GM19239 (cell line): Measurements from ENCODE around the gene TRIM51.
"Not testable (repeated sequence)": the region's sequence is repeated elsewhere in the genome, so short reads cannot be mapped to it uniquely, and the experiment has no call there.

Experiments used
- DNase-seq: peaks from one replicate; pipeline ENCODE4 v3.0.0; 2011; ENCODE audit warnings: low spot score; ENCODE audit not compliant: insufficient read length
- FAIRE-seq: peaks from 2 replicates; lab custom pipeline; 2011; peaks lifted over from hg19 to GRCh38; lab: Jason Lieb, UNC

The TRIM51 gene, protein sequence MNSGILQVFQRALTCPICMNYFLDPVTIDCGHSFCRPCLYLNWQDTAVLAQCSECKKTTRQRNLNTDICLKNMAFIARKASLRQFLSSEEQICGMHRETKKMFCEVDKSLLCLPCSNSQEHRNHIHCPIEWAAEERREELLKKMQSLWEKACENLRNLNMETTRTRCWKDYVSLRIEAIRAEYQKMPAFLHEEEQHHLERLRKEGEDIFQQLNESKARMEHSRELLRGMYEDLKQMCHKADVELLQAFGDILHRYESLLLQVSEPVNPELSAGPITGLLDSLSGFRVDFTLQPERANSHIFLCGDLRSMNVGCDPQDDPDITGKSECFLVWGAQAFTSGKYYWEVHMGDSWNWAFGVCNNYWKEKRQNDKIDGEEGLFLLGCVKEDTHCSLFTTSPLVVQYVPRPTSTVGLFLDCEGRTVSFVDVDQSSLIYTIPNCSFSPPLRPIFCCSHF

DNA sequence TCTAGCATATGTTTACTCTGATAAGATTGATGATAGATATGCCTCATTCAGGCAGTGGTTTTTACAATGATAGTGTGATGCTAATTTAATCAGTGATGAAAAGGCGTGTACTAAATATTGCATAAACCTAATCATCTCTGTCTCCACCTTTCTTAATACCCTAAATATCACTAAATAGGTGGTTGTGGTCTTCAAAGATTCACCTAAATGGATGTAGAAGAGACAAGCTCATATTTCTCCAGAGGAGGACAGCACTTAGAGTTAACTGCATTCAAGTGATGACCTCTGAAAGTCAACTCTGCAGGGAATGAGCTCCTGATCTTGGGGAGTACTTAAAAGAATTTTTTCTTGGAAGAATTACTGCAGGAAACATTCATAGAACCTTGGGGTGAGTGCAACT lies at the start of gene TRIM51:
Gene TRIM51 (plus strand): TSS at position 301 of the 400 bp plus-strand sequence. CDS start 2,132 bp downstream, outside the sequence.
- DNase-seq, FAIRE-seq: not testable (repeated sequence)

DNA sequence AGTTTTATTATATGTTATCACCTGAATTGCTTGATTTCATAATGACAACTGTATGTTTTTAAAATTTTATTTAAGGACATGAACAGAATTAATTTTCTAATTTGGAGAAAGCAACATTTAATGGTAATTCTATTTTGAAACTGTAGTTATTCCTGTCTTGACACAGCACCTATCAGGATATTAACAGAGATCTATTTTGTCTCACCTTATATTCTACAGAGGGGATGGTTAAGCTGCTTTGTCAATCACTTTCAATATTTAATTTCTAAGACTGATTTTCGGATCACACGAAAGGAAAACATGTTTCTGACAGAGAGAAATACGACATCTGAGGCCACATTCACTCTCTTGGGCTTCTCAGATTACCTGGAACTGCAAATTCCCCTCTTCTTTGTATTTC lies 44.6 kb upstream of the TRIM51 start, which contains the start of gene OR5D16:
Gene OR5D16 (plus strand): TSS at position 301 of the 400 bp plus-strand sequence. CDS start 0 bp downstream, at position 301.
- FAIRE-seq (no peak), DNase-seq (no peak)

DNA sequence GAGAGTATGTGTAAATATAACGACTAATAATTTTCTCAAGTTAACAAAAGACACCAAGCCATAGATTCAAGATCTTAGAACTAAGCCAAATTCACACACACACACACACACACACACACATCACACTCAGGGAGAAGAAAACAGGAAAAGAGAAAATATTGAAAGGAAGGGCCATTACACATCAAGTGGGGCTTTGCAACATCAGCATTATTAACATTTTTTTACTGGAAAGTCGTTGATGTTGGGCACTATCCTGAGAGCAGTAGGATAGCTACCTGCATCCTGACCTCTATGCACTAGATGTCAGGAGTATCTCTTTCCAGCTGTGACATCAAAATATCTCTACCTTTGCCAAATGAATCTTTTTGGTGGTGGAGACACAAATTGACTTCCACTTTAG lies 35.6 kb upstream of the TRIM51 start:
- FAIRE-seq, result no peak
- DNase-seq, result no peak

DNA sequence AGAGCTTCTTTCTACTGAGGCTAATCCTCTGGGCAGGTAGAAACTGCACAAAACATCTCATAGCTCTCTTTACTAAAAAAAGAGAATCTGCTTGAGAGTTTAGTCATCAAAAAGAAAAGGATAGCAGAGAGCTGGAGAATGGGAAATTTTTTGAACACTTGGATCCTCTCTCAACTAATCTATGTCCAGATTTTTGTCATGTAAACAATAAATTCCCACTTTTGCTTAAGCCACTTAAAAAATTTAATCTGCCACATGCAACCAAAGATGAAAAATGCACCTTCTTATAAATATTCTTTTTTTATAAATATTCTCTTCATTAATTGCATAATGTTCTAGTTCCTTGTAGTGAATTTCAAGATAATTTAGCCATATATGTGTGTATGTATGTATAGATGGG lies 34.1 kb upstream of the TRIM51 start:
- FAIRE-seq (no peak), DNase-seq (no peak)

DNA sequence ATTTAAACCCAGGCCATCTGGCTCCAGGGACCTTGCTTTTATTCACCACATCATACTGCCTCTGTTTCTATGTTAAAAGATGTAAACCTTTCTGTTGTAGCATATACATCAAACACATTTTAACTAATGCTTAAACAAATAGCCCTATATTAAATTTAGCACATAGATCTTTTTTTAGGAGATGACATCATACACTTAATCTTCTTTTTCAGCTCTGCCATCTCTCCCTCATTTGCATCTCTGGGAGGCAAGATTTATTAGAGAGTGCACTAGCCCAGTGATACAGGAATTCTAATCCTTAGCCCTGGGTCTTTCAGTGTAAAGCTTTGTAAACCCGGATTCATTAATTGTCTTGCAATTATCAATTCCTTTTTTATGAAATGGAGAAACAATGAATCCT lies 31.0 kb upstream of the TRIM51 start:
- no peak for FAIRE-seq
- DNase-seq, result no peak

DNA sequence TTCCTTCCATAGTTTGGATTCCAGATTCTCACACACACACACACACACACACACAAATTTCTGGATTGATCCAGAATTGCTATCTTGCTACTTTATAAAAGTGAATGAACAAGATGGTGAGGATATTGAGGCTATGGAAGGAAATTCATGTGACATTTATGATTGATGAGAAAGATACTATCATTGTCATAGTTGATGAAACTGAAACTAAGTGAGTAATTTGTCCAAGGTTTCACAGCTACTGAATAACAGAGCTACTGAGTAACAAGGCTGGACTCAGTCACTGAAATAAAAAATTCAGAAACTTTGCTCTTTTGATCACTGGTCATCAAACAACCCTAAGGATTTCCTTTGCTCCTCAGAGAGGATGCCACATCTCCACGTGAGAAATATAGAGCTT lies 28.4 kb upstream of the TRIM51 start:
- DNase-seq, result no peak
- no peak for FAIRE-seq

DNA sequence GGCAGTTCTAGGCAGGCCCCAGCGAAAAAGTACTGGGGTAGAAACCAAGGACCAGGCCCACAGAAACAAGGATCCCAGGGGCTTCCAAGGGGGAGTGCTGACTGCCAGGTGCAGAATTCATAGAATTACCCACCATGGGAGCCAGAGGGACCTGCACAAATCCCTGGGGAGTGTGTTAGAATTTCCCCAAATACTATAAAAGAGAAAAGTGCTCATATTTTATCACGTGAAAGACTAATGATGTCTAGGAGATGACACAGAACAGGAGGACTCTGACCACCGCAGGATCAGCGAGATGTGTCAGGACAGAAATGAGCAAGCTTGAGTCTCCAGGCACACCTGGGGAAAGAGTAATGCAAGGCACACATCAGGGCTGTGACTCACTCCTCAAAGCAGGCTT lies 15.7 kb upstream of the TRIM51 start:
- DNase-seq, FAIRE-seq: not testable (repeated sequence)

DNA sequence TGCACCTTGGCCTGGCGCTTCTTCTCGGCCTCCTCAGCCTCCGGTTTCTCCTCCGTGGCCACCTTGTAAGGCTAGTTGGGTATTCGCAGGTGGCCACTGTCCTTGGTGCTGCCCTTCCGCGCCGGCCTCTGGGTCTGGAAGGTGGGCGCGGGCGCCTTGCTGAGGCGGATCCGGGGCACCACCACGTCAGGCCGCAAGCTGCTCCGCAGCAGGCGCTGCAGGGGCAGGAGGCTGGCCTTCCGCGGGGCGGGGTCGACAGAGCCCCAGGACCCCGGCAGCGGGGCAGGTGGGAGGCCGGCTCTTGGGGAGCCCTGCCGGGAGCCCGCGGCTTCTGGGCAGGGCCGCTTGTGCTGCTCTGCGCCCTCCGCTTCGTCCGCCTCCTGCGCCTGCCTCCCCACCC lies 10.4 kb upstream of the TRIM51 start:
- FAIRE-seq, DNase-seq: not testable (repeated sequence)

DNA sequence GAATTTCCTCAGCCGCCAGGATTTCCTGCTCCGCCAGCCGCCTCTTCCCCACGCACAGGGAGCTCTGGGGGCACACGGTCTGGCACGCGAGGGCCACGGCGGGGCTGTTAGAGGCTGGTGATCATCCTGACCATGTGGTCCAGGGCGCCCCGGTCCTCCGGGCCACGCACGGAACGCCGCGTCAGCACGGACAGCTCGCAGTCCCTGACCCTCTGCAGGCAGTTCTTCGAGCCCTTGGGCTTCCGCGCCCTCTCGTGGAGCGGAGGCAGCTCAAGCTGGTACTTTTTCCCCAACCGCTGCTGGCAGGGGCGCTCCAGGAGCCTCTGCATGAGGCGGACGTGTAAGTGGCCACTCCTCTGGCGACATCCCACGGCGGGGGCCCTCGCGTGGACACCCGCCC lies 10.0 kb upstream of the TRIM51 start:
- not testable (repeated sequence) for DNase-seq, FAIRE-seq

DNA sequence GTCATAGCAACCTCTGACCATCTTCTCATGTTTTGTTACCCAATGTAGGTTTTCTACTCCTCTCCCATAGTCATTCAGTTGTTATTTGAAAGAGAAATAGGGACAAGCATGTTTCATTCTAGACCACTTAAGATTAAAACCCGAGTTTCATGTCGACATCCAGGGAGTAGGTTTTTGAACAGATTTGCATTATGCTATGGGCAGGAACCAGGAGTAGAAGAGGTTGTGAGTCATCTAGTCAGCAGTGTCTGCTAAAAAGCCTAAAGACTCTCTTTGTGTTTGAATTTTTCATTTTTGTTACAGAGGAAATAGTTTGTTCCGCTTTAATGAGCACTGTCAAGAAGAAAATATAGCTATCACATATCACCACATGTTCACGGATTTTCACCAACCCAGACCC lies 1.9 kb downstream of the TRIM51 start:
- not testable (repeated sequence) for DNase-seq, FAIRE-seq

DNA sequence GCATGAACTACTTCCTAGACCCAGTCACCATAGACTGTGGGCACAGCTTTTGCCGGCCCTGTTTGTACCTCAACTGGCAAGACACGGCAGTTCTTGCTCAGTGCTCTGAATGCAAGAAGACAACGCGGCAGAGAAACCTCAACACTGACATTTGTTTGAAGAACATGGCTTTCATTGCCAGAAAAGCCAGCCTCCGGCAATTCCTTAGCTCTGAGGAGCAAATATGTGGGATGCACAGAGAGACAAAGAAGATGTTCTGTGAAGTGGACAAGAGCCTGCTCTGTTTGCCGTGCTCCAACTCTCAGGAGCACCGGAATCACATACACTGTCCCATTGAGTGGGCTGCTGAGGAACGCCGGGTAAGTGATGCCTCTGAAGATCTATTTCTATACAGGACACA lies 2.4 kb downstream of the TRIM51 start:
- not testable (repeated sequence) for DNase-seq, FAIRE-seq

DNA sequence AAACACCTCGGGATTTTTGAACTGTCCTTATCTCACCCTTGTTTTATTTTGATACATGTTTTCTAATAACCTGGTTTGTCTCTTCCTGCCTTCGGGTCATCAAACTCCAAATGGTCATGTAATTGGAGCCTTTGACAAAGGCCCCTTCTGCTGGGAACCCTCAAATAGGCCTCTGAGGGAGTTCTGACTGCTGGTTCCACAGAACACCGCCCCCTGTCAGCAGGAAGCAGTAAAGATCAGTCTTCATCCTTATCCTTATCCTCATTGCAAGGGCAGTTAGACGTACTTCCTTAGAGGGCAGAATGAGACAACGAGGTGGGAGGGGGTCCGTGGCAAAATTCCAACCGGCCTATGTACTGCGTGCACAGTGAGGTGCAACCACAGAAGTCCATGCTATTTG lies 12.1 kb downstream of the TRIM51 start:
- FAIRE-seq, result no peak

DNA sequence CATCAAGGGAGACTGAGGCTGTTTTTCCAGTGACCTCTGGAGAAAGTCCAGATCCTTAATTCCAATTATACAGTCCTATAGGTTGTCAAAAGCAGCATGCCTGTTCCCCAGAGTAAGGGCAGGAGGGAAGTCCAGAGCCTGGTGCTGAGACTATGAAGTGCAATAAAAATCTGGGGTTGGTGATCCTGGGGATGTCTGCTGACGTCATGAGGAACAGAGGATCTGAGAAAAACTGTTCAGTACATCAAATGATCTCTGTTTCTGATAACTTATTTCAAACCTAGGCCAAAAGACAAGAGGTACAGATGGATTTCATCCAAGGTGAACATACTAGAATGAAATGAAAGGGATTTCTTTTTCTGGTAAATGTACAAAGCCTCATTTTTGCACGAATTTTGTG lies 19.2 kb downstream of the TRIM51 start:
- DNase-seq, result no peak

More for the DNA sequence above, 12.1 kb downstream of the TRIM51 start:
- DNase-seq, result no peak

DNA sequence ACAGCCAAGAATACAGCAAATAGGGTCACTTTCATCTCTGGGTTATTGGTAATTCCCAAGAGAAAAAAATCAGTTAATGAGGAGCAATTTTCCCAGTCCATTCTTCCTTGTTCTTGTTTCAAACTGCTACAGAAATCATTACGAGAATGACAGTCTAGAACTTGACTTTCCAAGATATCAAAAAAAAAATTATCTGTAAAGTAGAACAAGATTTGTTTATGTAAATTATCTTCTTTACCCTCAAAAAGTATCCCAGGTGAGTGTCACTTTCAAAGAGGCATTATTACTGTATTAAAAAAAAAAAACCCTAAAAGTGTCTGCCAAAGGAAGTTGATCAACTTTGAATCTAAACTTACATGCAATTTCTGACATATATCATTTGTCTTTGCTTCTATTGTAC lies 31.4 kb downstream of the TRIM51 start, which contains the start of gene OR5W2:
Gene OR5W2 (minus strand): TSS at position 101 of the 400 bp plus-strand sequence. CDS start 0 bp downstream, at position 101.
- FAIRE-seq, result no peak
- DNase-seq, result no peak

More for the DNA sequence above, 19.2 kb downstream of the TRIM51 start:
- no peak for FAIRE-seq

DNA sequence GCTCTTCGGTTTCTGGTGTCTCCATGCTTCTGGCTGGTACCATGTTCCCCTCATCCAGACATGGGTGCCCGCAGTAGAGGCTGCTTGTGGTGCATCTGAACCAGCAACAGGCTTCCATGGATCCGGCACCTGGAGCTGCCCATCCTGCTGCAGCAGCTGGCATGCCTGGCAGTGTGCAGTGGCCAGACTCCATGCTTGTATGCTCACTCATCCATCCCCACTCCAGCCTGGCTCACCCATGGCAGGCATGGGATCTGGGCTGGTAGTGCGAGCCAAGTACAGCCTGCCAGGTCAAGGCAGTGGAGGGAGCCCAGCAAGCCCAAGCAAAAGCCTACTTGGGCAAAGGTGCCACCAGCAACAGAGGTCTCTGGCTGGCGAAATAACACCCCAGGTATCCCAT lies 37.4 kb downstream of the TRIM51 start:
- FAIRE-seq (no peak), DNase-seq (no peak)

DNA sequence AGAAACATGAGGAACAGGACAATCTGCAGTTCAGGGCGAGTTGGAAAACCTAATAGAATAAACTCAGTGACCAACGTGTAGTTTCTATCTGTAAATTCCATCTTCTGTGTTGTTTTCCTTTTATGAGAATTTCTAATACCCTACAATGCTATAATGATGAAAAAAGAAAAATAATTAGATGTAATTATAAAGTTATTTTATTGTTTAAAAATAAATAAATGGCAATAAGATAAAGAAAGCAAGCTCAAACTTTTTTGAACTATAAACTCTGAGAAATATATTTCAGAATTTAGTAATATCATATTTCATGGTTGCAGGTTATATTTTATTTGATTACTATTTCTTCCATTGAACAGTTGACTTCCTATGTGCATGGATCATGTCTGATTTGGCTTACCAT lies 53.2 kb downstream of the TRIM51 start, which contains the start of gene OR5I1:
Gene OR5I1 (minus strand): TSS at position 101 of the 400 bp plus-strand sequence. CDS start 0 bp downstream, at position 101.
- FAIRE-seq, result no peak
- DNase-seq, result no peak
